Measurements from ENCODE around the gene ATOH7.

- TF ChIP-seq CCAR2 (IDR thresholded peaks at IDR 0.05; ENCODE audit: low read depth, low read length) (no peak), POLR2A (conservative IDR thresholded peaks at IDR 0.05) (no peak)
These were observed 3.2 kb upstream of the ATOH7 start for GRCh38 chr10:68235111-68235510.

Data from K562 (cell line).